GM12864 (cell line): ENCODE data around the gene HOXA1.

Experiments used
- DNase-seq: peaks from one replicate; pipeline ENCODE4 v3.0.0-alpha.2; 2011; ENCODE audit warnings: low read depth
- H3K4me3 ChIP-seq: 2 replicates; pipeline ENCODE4 v1.5.1; 2011; ENCODE audit warnings: mild to moderate bottlenecking, low read depth, low read length, control low read depth
- CTCF ChIP-seq: IDR thresholded peaks from 2 replicates; pipeline ENCODE4 v1.5.1; 2011; ENCODE audit warnings: low read depth, mild to moderate bottlenecking, moderate library complexity, low read length, control low read depth, inconsistent platforms; ENCODE audit errors: missing control alignments

The HOXA1 gene

GRCh38 chr7:27141923-27142579 lies 46.3 kb upstream of the HOXA1 start:
- TF ChIP-seq CTCF: no peak
- DNase-seq: no peak
- no peak overlapping the region for H3K4me3 ChIP-seq

- no peak overlapping the region for H3K4me3 ChIP-seq
- no peak for DNase-seq
- no peak for TF ChIP-seq CTCF
Measured at GRCh38 chr7:27141137-27141922, 45.5 kb upstream of the HOXA1 start.

- DNase-seq: no peak
- no peak for TF ChIP-seq CTCF
- H3K4me3 ChIP-seq: no peak overlapping the region
Measured at GRCh38 chr7:27140126-27140857, 44.5 kb upstream of the HOXA1 start.

GRCh38 chr7:27139334-27140125 lies 43.7 kb upstream of the HOXA1 start:
- no peak for DNase-seq
- no peak for TF ChIP-seq CTCF
- H3K4me3 ChIP-seq: no peak overlapping the region

- DNase-seq: no peak
- H3K4me3 ChIP-seq: no peak overlapping the region
- TF ChIP-seq CTCF: no peak
Measured at GRCh38 chr7:27138985-27139333, 43.2 kb upstream of the HOXA1 start.

- no peak for TF ChIP-seq CTCF
- DNase-seq: no peak
- H3K4me3 ChIP-seq: no peak overlapping the region
Measured at GRCh38 chr7:27138472-27138871, 42.7 kb upstream of the HOXA1 start.
